Large intestine (tissue), 3 donors: Measurements from ENCODE around the gene SS18L1. TPM values are rescaled to one million over a fixed set of nuclear protein-coding genes. Genes with fewer than 3 reads are reported as not detected.

Experiments
- DNase-seq, 2 donors: peaks; one replicate each; pipeline versions ENCODE4 v3.0.0 to v3.0.0-alpha.2; 2013
- H3K27ac ChIP-seq: one replicate; pipeline ENCODE4 v1.5.1; 2013; ENCODE audit warnings: low read length
- H3K27me3 ChIP-seq: 2 replicates; pipeline ENCODE4 v1.6.1; 2013; ENCODE audit warnings: low read length; ENCODE audit not compliant: control insufficient read depth, insufficient read depth
- H3K36me3 ChIP-seq: 2 replicates; pipeline ENCODE4 v1.6.1; 2013; ENCODE audit warnings: low read length; ENCODE audit not compliant: control insufficient read depth, insufficient read depth
- H3K4me1 ChIP-seq: one replicate; pipeline ENCODE4 v1.6.1; 2013; ENCODE audit warnings: low read length; ENCODE audit not compliant: control insufficient read depth, insufficient read depth
- H3K4me3 ChIP-seq: one replicate; pipeline ENCODE4 v1.5.1; 2013; ENCODE audit warnings: low read length
- H3K9me3 ChIP-seq: one replicate; pipeline ENCODE4 v1.6.1; 2013; ENCODE audit warnings: mild to moderate bottlenecking, low read depth, low read length, moderate library complexity; ENCODE audit not compliant: control insufficient read depth
- WGBS: methylation state at CpG from one replicate; pipeline ENCODE4 v1.1.5; 2013; ENCODE audit warnings: low lambda C conversion rate; ENCODE audit not compliant: insufficient coverage; 5-methylcytosine and 5-hydroxymethylcytosine counted together
- polyA plus RNA-seq: library from polyadenylated mRNA; unstranded; fragments of 120-200 nt; gene quantifications from one replicate; pipeline ENCODE4 v1.2.1, GENCODE V29; 2013

SS18L1 gene
- polyA plus RNA-seq, 1 donor, result 18.2 TPM

GRCh38 chr20:62219992-62220665 lies 76.6 kb downstream of the SS18L1 start, which contains the start of gene HRH3:
Gene HRH3, minus strand, starts transcription at chr20:62220278. Its CDS starts 308 bp downstream, at chr20:62219970.
- DNase-seq, result peak in 1 of 2 donors; percentile 27
- Histone ChIP-seq H3K27ac (no peak within 1 kb of the TSS), H3K27me3 (peaks cover 88% of the 10 kb centered on the region), H3K4me3 (no peak within 1 kb of the TSS), H3K4me1 (peaks cover 9% of the 10 kb centered on the region), H3K36me3 (no peaks in the 10 kb centered on the region), H3K9me3 (peaks cover 9% of the 10 kb centered on the region)
- WGBS, result no CpG with 5 or more reads among the region's 84 CpGs

DNA sequence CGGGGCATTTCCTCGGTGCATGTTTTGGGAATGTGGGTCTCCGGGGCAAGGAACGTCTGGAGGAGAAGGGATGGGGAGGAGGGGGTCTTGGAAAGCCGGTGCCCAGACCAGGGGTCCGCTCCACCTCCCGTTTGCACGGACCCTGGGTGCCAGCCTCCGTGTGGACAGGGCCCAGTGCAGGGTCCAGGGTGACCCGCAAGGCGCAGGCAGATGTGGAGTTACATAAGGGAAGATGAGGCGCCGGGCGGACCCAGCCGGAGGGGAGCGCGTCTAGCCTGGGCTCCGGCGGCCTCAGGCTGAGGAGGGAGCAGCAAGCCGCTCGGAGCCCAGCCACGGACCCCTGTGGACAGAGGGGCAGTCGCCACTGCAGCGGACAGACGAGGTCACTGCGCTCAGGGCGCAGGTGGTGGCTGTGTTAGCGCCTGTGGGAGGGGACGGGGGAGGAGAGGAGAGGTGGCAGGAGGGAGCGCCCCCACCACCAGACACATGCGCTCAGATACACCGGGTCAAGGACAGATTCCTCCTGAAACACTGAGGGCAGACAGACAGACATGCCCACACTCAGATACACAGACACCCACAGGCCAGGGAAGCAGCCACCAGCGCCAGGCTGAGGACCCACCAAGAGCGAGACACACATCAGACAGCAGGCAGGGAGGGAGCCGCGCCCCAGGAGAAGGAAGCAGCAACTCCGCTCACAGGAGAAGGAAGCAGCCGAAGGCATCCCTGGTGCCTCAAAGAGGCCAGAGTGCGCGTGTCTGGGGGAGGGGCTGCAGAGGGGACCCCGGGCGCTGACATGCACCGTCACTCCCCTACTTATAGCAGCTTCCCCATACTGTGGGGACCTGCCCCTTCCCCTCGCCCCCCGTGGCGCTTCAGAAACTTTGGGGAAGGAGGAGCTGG lies 77.3 kb downstream of the SS18L1 start:
- H3K4me1 ChIP-seq, result peaks cover 9% of the 10 kb centered on the region
- H3K27me3 ChIP-seq, result peaks cover 87% of the 10 kb centered on the region
- no peaks in the 10 kb centered on the region for H3K36me3 ChIP-seq
- no peak overlapping the region for H3K4me3 ChIP-seq
- DNase-seq, result no peak
- no peak overlapping the region for H3K27ac ChIP-seq
- peaks cover 9% of the 10 kb centered on the region for H3K9me3 ChIP-seq
- no CpG with 5 or more reads among the region's 46 CpGs for WGBS

- H3K27me3 ChIP-seq, result peaks cover 84% of the 10 kb centered on the region
- WGBS, result no CpG with 5 or more reads among the region's 18 CpGs
- H3K4me3 ChIP-seq, result no peak overlapping the region
- no peaks in the 10 kb centered on the region for H3K36me3 ChIP-seq
- H3K9me3 ChIP-seq, result peaks cover 9% of the 10 kb centered on the region
- DNase-seq, result no peak
- H3K4me1 ChIP-seq, result peaks cover 9% of the 10 kb centered on the region
- H3K27ac ChIP-seq, result no peak overlapping the region
Observed at GRCh38 chr20:62222266-62222850, 78.8 kb downstream of the SS18L1 start.

- Histone ChIP-seq H3K4me1 (peaks cover 9% of the 10 kb centered on the region), H3K36me3 (no peaks in the 10 kb centered on the region), H3K27ac (no peak overlapping the region), H3K9me3 (peaks cover 8% of the 10 kb centered on the region), H3K4me3 (no peak overlapping the region), H3K27me3 (peaks cover 81% of the 10 kb centered on the region)
- WGBS, result no CpG with 5 or more reads among the region's 13 CpGs
- DNase-seq, result no peak
Observed at GRCh38 chr20:62222972-62223371, 79.4 kb downstream of the SS18L1 start.

GRCh38 chr20:62223571-62223970 lies 80.0 kb downstream of the SS18L1 start:
- DNase-seq, result no peak
- no peak overlapping the region for H3K27ac ChIP-seq
- no peaks in the 10 kb centered on the region for H3K36me3 ChIP-seq
- peaks cover 9% of the 10 kb centered on the region for H3K4me1 ChIP-seq
- WGBS, result no CpG with 5 or more reads among the region's 9 CpGs
- peaks cover 80% of the 10 kb centered on the region for H3K27me3 ChIP-seq
- H3K9me3 ChIP-seq, result peaks cover 4% of the 10 kb centered on the region
- no peak overlapping the region for H3K4me3 ChIP-seq

GRCh38 chr20:62224113-62224855 lies 80.7 kb downstream of the SS18L1 start:
- no CpG with 5 or more reads among the region's 21 CpGs for WGBS
- H3K4me1 ChIP-seq, result peaks cover 9% of the 10 kb centered on the region
- no peak for DNase-seq
- H3K27me3 ChIP-seq, result peaks cover 76% of the 10 kb centered on the region
- no peak overlapping the region for H3K27ac ChIP-seq
- H3K4me3 ChIP-seq, result no peak overlapping the region
- peaks cover 4% of the 10 kb centered on the region for H3K9me3 ChIP-seq
- no peaks in the 10 kb centered on the region for H3K36me3 ChIP-seq

GRCh38 chr20:62225026-62225425 lies 81.5 kb downstream of the SS18L1 start:
- no peak for DNase-seq
- H3K4me3 ChIP-seq, result no peak overlapping the region
- peaks cover 6% of the 10 kb centered on the region for H3K4me1 ChIP-seq
- H3K36me3 ChIP-seq, result no peaks in the 10 kb centered on the region
- peaks cover 4% of the 10 kb centered on the region for H3K9me3 ChIP-seq
- H3K27me3 ChIP-seq, result peaks cover 72% of the 10 kb centered on the region
- H3K27ac ChIP-seq, result no peak overlapping the region
- WGBS, result no CpG with 5 or more reads among the region's 13 CpGs

GRCh38 chr20:62225820-62226635 lies 82.5 kb downstream of the SS18L1 start:
- Histone ChIP-seq H3K27me3 (peaks cover 64% of the 10 kb centered on the region), H3K27ac (no peak overlapping the region), H3K36me3 (no peaks in the 10 kb centered on the region), H3K4me1 (no peaks in the 10 kb centered on the region), H3K9me3 (no peaks in the 10 kb centered on the region), H3K4me3 (no peak overlapping the region)
- DNase-seq, result no peak
- WGBS, result no CpG with 5 or more reads among the region's 17 CpGs

GRCh38 chr20:62226707-62227590 lies 83.4 kb downstream of the SS18L1 start:
- Histone ChIP-seq H3K27me3 (peaks cover 55% of the 10 kb centered on the region), H3K4me3 (no peak overlapping the region), H3K4me1 (no peaks in the 10 kb centered on the region), H3K36me3 (no peaks in the 10 kb centered on the region), H3K9me3 (no peaks in the 10 kb centered on the region), H3K27ac (no peak overlapping the region)
- no peak for DNase-seq
- no CpG with 5 or more reads among the region's 24 CpGs for WGBS
